ENCODE results near the gene GGACT. TPM values are rescaled to one million over a fixed set of nuclear protein-coding genes. Genes with fewer than 3 reads are reported as not detected.
A peak's percentile ranks its signal among the peaks of the same experiment; 100 is the strongest.

The GGACT gene
- total RNA-seq, 1 donor: 3.8 TPM

DNA sequence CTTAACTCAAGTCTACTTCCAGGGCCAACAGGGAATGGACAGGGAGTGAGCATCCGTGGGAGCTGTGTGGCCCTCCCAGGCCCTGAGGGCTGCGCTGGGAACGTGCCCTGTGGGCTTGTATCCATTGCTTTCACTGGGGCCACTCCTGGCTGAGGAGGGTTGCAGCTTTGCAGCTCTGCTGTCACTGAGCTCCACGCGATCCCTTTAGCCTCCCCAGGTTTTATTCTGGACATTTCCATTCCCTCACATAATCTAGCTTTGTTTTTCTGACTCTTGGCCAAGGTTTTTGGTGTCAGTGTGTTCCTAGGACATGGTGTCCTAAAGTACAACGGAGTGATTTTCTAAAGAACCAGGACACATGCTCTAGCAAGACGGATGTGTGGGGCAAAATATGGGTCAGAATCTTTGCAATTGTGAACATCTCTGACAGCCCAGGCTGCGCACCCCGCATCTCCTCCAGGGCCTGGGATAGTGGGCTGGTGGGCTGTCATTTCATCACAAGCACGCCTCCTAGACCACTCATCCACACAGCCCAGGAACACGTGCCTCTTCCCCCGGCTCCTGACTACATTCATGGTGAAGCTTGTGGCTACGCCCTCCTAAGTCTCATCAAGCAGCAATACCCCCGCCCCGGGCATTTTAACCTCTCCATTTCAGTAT is 28.0 kb downstream of the GGACT start:
- no peak for DNase-seq (ENCODE audit: low read depth in 2 of 3, low spot score in 2 of 3)

GRCh38 chr13:100559886-100560285 is 28.7 kb downstream of the GGACT start:
- DNase-seq (ENCODE audit: low read depth in 2 of 3, low spot score in 2 of 3): no peak

DNA sequence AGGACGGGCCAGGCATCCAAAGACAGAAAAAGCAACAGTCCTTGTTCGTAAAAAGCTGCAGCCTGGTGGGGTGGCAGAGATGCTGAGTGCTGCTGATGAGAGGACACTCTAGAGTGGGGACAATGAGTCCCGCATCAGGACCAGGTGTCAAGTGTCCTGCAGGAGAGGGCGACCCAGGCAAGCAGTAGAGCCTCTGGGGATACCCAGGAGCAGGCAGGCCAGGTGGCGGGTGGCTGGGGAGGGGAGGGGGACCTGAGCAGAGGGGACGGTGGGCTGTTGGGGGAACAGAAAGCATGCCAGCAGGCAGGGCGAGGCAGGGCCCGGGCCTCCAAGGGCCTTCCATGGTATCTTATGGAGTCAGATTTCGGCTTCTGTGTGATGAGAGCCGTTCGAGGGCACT is 35.8 kb downstream of the GGACT start:
- no peak for DNase-seq (ENCODE audit: low read depth in 2 of 3, low spot score in 2 of 3)

GRCh38 chr13:100549316-100549715 is 39.3 kb downstream of the GGACT start:
- DNase-seq (ENCODE audit: low read depth in 2 of 3, low spot score in 2 of 3): no peak

GRCh38 chr13:100547791-100548201 is 40.8 kb downstream of the GGACT start:
- no peak for DNase-seq (ENCODE audit: low read depth in 2 of 3, low spot score in 2 of 3)

DNA sequence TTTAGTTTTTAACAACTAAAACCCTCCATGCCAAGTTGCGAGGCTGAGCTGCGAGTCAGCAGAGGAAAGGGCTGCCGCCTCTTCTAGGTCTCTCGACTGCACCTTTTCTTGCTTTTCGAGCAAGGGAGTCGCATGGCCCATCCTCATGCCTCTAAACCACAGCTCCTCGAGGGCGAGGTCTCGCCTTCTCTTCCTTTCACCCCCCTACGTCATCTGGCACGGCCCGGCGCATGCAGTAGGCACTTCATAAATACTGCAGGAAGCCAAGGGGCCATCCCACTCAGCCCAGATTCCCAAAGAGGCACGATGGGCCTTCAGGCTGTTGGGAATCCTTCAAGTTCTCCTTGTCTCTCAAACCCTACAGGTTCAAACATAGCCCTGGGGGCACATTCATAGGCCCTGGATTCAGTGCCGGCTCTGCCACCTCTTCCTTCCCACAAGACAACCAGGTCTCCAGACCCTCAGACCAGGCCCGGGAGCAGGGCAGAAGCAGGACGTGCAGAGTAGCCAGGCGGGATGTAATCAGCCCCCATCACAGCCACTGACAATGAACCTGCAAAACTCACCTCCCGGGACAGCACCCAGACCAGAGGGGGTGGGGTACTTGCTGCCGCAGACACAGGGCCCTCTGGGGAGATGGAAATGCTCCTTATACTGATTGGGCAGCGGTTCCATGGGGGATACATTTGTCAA is 41.7 kb downstream of the GGACT start:
- DNase-seq (ENCODE audit: low read depth in 2 of 3, low spot score in 2 of 3): no peak

DNA sequence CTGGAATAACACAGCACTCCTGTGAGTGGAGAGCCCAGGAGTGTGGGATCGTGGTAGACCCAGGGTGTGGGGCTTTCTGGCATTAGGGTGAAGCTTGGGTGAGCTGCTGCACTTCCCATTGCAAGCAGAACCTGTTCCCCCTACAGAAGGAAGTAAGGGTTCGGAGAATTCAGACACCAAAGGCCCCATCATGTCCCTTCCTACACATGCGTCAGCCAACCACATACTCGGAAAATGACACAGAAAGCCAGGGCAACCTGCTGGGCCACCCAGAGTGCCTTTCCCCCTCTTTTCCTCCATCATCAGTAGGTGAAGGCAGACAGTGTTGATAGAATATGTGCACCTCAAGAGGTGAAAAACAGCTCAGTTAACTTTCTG is 42.9 kb downstream of the GGACT start:
- no peak for DNase-seq (ENCODE audit: low read depth in 2 of 3, low spot score in 2 of 3)

DNA sequence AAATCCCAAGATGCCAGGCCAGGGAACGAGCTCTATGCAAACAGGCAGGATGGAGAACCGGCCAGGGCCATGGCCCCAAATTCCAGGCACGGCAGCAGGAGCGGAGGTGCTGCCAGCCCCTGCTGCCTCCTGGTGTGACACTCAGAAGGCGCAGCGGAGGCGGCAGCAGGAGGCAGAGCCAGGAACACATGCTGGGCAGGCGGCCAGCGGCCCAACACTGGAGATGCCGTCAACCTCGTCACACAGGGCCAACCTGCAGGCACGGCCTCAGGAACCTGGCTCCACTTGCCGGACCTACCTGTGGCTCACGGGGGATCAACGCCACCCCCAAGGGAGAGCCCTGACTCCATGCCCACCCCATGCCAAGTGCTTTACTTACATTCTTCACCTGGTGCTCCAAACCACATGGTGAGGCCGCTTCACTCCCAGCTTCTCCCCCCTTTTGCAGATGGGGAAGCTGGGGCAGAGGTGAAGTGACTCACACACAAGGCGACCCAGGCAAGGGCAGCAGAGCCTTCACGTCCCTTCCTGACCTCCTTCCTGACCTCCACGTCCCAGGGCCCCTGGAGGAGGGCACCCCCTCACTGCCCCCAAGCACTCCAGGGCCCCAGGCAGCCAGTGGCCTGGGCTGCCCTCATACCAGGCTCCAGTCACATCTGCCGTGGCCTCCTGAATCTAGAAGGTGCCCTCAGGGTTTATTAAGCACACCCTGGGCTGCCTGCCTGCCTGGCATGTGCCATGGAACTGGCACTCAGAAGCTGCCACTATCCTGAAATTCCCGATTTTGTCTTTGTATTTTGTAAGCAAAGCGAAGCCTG is 43.5 kb downstream of the GGACT start:
- DNase-seq (ENCODE audit: low read depth in 2 of 3, low spot score in 2 of 3): no peak

DNA sequence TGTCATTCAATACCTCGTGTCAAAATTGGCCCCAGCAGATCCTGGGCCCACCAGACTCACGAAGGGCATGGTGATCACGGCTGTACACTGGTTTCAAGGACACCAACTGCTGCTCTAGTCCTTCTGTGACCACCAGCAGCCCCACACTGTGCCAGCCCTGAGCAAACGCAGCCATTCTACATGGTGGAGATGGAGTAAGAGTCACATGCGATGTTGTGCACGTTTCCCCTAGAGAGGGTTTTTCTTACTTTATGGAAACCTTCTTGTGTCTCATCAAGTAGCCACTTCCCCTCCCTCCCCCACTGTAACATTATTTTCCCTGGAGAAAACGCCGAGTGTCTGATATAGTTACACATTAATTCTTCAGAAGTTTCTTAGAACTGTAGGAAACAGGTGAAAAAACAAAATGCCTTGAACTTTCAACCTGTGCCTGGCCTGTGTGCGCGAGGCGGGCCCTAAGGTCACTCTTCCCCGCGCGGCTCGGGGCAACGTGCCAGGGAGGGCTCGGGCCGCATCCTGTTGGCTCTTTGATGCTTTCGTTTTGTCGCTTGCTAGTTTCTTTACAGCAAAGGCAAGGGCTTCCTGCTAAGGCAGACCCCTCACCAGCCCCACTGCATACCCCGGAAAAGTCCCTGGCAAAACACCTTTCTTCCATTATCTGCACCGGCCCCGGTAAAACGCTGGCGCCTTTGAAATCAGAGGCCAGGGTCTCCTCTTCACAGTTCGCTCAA is 44.6 kb downstream of the GGACT start:
- no peak for DNase-seq (ENCODE audit: low read depth in 2 of 3, low spot score in 2 of 3)

DNA sequence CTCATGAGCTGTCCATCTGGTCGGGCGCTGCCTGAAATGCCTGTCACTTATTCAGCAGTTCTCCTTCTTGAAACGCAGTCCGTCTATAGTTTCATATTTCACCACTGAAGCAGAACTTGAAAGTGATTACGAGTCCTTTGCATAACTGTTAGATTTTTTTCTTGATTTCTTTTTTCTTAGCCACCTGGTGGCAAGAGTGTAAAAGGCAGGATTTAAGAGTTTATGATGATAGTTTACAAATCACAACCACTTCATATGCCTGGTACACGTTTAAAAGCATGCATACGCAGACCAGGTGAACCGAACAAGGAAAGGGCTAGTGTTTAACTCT is 45.8 kb downstream of the GGACT start:
- peak; percentile 6 to 84 (median 40) for DNase-seq (ENCODE audit: low read depth in 2 of 3, low spot score in 2 of 3)

DNA sequence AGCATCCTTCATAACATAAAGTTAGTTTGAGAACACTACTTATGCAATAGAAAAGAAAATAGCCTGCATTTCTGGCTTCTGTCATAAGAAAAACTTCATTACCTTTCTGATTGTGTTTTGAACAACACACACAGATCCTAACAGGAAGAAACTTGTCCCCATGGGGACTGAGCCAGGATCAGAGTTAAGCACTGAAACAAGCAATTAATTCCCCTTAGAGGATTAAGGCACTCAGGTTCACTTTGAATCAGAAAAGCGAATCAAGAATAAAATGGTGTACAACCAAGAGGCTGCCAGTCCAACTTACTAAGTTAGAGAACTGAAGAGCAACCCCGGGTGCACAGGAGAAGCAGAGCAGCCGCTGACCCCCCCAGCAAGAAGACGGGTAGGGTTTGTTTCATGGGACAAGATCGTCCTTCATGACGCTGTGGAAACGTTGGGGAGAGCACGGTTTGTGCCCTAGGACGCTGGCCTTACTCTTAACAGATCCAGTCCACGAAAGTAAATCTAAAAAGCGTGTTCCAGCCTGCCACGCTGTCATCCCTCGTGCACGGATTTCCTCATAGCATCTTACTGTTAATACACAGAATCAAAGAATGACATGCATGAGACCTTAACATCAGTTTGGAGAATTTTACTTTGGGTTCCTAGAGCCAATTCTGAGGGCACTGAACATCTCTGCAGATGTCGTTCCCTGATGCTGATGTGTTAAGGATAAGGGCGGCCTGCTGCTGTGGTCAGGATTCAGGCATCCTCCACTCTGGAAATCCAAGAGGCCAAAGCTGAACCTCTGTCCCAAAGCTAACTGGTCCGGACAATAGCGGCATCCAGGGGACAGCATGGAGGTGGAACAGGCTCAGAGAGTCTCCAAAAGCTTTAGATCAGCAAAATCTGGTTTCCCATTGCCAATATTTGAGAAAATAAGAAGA is 46.4 kb downstream of the GGACT start:
- DNase-seq (ENCODE audit: low read depth in 2 of 3, low spot score in 2 of 3): no peak

- no peak for DNase-seq (ENCODE audit: low read depth in 2 of 3, low spot score in 2 of 3)
Observed at GRCh38 chr13:100540621-100541020, 48.0 kb downstream of the GGACT start.

DNA sequence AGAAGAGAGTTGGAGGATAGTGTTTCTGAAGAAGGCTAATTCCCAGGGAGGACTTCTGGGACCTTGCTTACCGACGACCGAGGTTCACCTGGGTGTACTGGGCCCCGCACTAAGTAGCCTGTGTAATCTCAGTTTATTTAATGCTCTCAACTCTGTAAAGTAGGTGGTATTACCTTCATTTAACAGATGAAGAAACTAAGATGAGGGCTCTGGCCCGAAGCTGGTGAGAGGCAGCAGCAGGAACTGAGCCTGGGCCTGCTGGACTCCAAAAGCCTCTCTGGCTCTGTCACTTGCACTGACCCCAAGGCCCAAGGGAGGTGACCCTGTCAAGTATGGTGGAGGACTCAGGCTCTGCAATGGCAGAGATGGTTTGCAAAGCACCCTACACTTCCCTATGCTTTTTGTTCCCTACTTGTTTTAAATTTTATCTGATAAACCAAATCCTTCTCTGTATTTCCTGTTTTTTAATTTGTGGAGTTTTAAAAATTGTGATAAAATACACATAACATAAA is 50.6 kb downstream of the GGACT start:
- no peak for DNase-seq (ENCODE audit: low read depth in 2 of 3, low spot score in 2 of 3)

DNA sequence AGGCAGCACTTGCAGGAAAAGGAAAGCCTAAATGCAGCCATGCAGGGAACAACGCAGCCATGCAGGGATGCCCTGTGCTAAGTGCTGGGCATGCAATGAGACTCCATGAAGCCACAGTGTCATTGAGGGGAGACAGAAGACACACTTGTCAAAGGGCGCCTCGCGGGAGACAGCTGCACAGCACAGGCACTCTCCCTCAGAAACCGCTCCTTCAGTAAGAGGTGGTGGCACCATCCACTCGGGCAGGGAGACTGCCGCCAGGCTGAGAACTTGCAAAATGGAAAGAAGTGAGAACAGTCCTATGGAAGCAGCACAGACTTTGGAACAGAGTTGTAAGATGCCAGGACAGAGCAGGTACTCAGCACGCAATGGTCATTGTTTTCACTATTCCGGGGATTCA is 51.1 kb downstream of the GGACT start:
- DNase-seq (ENCODE audit: low read depth in 2 of 3, low spot score in 2 of 3): no peak

DNA sequence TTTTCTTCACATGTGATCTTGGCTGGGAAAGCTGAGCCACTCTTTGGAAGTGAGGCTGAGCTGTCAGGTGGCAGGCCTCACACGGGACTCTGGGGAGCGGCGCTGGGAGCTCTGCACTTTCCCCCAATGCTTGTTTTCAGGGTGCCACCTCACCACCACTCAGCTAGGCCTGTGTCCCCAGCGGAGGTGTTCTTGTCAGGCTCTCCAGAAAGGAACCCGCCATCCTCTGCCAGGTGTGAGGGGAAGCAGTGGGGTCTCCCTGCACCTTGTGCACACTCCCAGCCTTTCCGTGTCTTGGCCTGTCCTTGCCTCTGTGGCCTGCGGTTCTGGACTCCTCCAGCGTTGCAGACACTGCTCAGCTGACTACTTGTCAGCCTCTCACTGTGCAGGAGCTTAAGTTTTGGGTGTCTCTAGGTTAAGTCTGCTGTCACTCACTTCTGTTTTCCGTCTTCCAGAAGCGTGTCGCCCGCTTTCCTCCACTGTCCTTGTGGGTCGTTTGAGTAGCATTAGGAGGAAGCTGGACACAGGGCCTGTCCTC is 51.9 kb downstream of the GGACT start:
- DNase-seq (ENCODE audit: low read depth in 2 of 3, low spot score in 2 of 3): no peak

GRCh38 chr13:100535426-100536135 is 53.0 kb downstream of the GGACT start:
- DNase-seq (ENCODE audit: low read depth in 2 of 3, low spot score in 2 of 3): no peak

GRCh38 chr13:100534911-100535310 is 53.7 kb downstream of the GGACT start:
- no peak for DNase-seq (ENCODE audit: low read depth in 2 of 3, low spot score in 2 of 3)

GRCh38 chr13:100534147-100534843 is 54.3 kb downstream of the GGACT start:
- no peak for DNase-seq (ENCODE audit: low read depth in 2 of 3, low spot score in 2 of 3)
